H1 (cell line): ENCODE measurements around the gene RNASEH2A. TPM values are rescaled to one million over a fixed set of nuclear protein-coding genes. Genes with fewer than 3 reads are reported as not detected.
"Not testable (repeated sequence)": the region's sequence is repeated elsewhere in the genome, so short reads cannot be mapped to it uniquely, and the experiment has no call there.

ENCODE experiments used
- CTCF ChIA-PET: fragments of 300-600 bp; sonication (Branson Sonifier 250); formaldehyde crosslinking; loops from one replicate; lab custom pipeline; 2021; ENCODE audit not compliant: partially characterized antibody; lab: Charles Lee
- POLR2A ChIA-PET: fragments of 300-600 bp; sonication (Branson Sonifier 250); formaldehyde crosslinking; loops from one replicate; lab custom pipeline; 2021; ENCODE audit warnings: inconsistent platforms; ENCODE audit not compliant: partially characterized antibody; lab: Charles Lee
- DNase-seq, 2 experiments: peaks; one replicate each; pipeline versions ENCODE4 v3.0.0 to v3.0.0-alpha.2; 2010 to 2022; ENCODE audit warnings: low spot score in 2 of 2, low read depth in 1 of 2, mixed read lengths in 1 of 2
- FAIRE-seq: peaks from 2 replicates; lab custom pipeline; 2011; peaks lifted over from hg19 to GRCh38; lab: Jason Lieb, UNC
- H2AFZ ChIP-seq: 2 replicates; pipeline ENCODE4 v1.8.1; 2012; ENCODE audit warnings: low read length, inconsistent platforms
- H2AK5ac ChIP-seq: 2 replicates; pipeline ENCODE4 v1.6.1; 2013; ENCODE audit warnings: low read depth, low read length
- H2BK120ac ChIP-seq: replicated peaks from 2 replicates; pipeline ENCODE3; 2013; ENCODE audit warnings: low read depth, low read length, inconsistent platforms
- H2BK12ac ChIP-seq: 2 replicates; pipeline ENCODE4 v1.6.1; 2013; ENCODE audit warnings: low read depth, low read length
- H2BK15ac ChIP-seq: 2 replicates; pipeline ENCODE4 v1.6.1; 2013; ENCODE audit warnings: low read length
- H2BK20ac ChIP-seq: 2 replicates; pipeline ENCODE4 v1.6.1; 2013; ENCODE audit warnings: low read length
- H2BK5ac ChIP-seq: 2 replicates; pipeline ENCODE4 v1.6.1; 2013; ENCODE audit warnings: low read depth, low read length
- H3K14ac ChIP-seq: 2 replicates; pipeline ENCODE4 v1.6.1; 2013; ENCODE audit warnings: inconsistent platforms; ENCODE audit not compliant: insufficient read length
- H3K18ac ChIP-seq: 2 replicates; pipeline ENCODE4 v1.6.1; 2013; ENCODE audit warnings: low read length; ENCODE audit errors: extremely low read depth
- H3K23ac ChIP-seq: 2 replicates; pipeline ENCODE4 v1.6.1; 2013; ENCODE audit warnings: inconsistent platforms; ENCODE audit not compliant: insufficient read length
- H3K23me2 ChIP-seq: 2 replicates; pipeline ENCODE4 v1.6.1; 2013; ENCODE audit warnings: low read depth, low read length
- H3K27ac ChIP-seq: 2 replicates; pipeline ENCODE4 v1.6.1; 2011; ENCODE audit warnings: low read depth, low read length, inconsistent platforms
- H3K27me3 ChIP-seq, 4 experiments: replicated peaks in 1 of 4; 1 replicate in 1 of 4; 2 replicates in 3 of 4; pipeline versions ENCODE4 v1.6.1 to v1.8.1; 2011 to 2013; ENCODE audit warnings: low read length in 3 of 4, mild to moderate bottlenecking in 3 of 4, inconsistent platforms in 2 of 4, mixed read lengths in 2 of 4, moderate library complexity in 1 of 4; ENCODE audit not compliant: control insufficient read depth in 3 of 4, insufficient read depth in 3 of 4; ENCODE audit errors: extremely low read depth in 1 of 4
- H3K36me3 ChIP-seq, 4 experiments: 2 replicates each; pipeline versions ENCODE4 v1.6.1 to v1.8.1; 2011 to 2013; ENCODE audit warnings: mild to moderate bottlenecking in 4 of 4, low read length in 3 of 4, moderate library complexity in 2 of 4, control low read depth in 1 of 4, inconsistent platforms in 1 of 4; ENCODE audit not compliant: insufficient read depth in 4 of 4, control insufficient read depth in 2 of 4
- H3K4ac ChIP-seq: replicated peaks from 2 replicates; pipeline ENCODE3; 2013; ENCODE audit warnings: low read length, low read depth, mixed read lengths, inconsistent platforms; ENCODE audit not compliant: insufficient read length
- H3K4me1 ChIP-seq, 4 experiments: replicated peaks in 1 of 4; 1 replicate in 1 of 4; 2 replicates in 3 of 4; pipeline versions ENCODE4 v1.6.1 to v1.8.1; 2011 to 2013; ENCODE audit warnings: low read length in 3 of 4, inconsistent platforms in 2 of 4, mixed read lengths in 1 of 4; ENCODE audit not compliant: insufficient read depth in 4 of 4, control insufficient read depth in 3 of 4
- H3K4me2 ChIP-seq, 2 experiments: 2 replicates each; pipeline versions ENCODE4 v1.6.1 to v1.8.1; 2011 to 2013; ENCODE audit warnings: low read depth in 2 of 2, low read length in 2 of 2, control low read depth in 1 of 2, inconsistent platforms in 1 of 2, mild to moderate bottlenecking in 1 of 2; ENCODE audit not compliant: insufficient read depth in 1 of 2
- H3K4me3 ChIP-seq, 4 experiments: fragments of 200-600, 300-600 bp in 1 of 4; sonication (generic), shearing (Covaris generic), sonication (Bioruptor Twin) in 1 of 4; 2 replicates each; pipeline versions ENCODE4 v1.5.1 to v1.8.1; 2011 to 2016; ENCODE audit warnings: low read length in 4 of 4, low read depth in 3 of 4, control low read depth in 2 of 4, inconsistent platforms in 2 of 4, mild to moderate bottlenecking in 2 of 4, mixed read lengths in 1 of 4, moderate library complexity in 1 of 4; ENCODE audit not compliant: insufficient read depth in 2 of 4; ENCODE audit errors: extremely low read depth in 1 of 4
- H3K56ac ChIP-seq: replicated peaks from 2 replicates; pipeline ENCODE3; 2013; ENCODE audit warnings: low read depth, mild to moderate bottlenecking, mixed read lengths, low read length, inconsistent platforms; ENCODE audit not compliant: insufficient read length
- H3K79me1 ChIP-seq: 2 replicates; pipeline ENCODE4 v1.6.1; 2013; ENCODE audit warnings: low read depth, low read length, control low read depth
- H3K79me2 ChIP-seq, 2 experiments: 2 replicates each; pipeline versions ENCODE4 v1.6.1 to v1.8.1; 2012 to 2013; ENCODE audit warnings: low read length in 2 of 2, mild to moderate bottlenecking in 2 of 2, inconsistent platforms in 1 of 2; ENCODE audit not compliant: insufficient read depth in 2 of 2, control insufficient read depth in 1 of 2
- H3K9ac ChIP-seq, 4 experiments: replicated peaks in 1 of 4; 1 replicate in 1 of 4; 2 replicates in 3 of 4; pipeline versions ENCODE4 v1.6.1 to v1.8.1; 2011 to 2013; ENCODE audit warnings: low read depth in 3 of 4, low read length in 3 of 4, control low read depth in 2 of 4, mild to moderate bottlenecking in 2 of 4, moderate library complexity in 2 of 4, inconsistent platforms in 1 of 4; ENCODE audit errors: extremely low read depth in 1 of 4
- H3K9me3 ChIP-seq, 2 experiments: 2 replicates each; pipeline versions ENCODE4 v1.6.1 to v1.8.1; 2012 to 2013; ENCODE audit warnings: mild to moderate bottlenecking in 2 of 2, moderate library complexity in 2 of 2, control low read depth in 1 of 2, inconsistent platforms in 1 of 2, low read depth in 1 of 2, low read length in 1 of 2, mixed read lengths in 1 of 2; ENCODE audit not compliant: insufficient read depth in 2 of 2
- H4K20me1 ChIP-seq, 2 experiments: replicated peaks in 1 of 2; 2 replicates each; pipeline versions ENCODE3 to v1.8.1; 2011 to 2013; ENCODE audit warnings: inconsistent platforms in 2 of 2, low read length in 2 of 2, mild to moderate bottlenecking in 1 of 2; ENCODE audit not compliant: insufficient read depth in 2 of 2, control insufficient read depth in 1 of 2
- H4K5ac ChIP-seq: 2 replicates; pipeline ENCODE4 v1.6.1; 2013; ENCODE audit warnings: low read length, low read depth, mixed read lengths, inconsistent platforms; ENCODE audit not compliant: insufficient read length
- H4K8ac ChIP-seq: 2 replicates; pipeline ENCODE4 v1.8.0; 2013; ENCODE audit warnings: mild to moderate bottlenecking, moderate library complexity, low read length, inconsistent platforms; ENCODE audit not compliant: insufficient read depth; ENCODE audit errors: extremely low read depth
- H4K91ac ChIP-seq: replicated peaks from 2 replicates; pipeline ENCODE3; 2013; ENCODE audit warnings: low read length, mixed read lengths, inconsistent platforms; ENCODE audit not compliant: insufficient read length
- WGBS, 2 experiments: shearing (Covaris generic) in 1 of 2; methylation state at CpG; one replicate each; pipeline versions ENCODE4 v1.1.6 to v1.1.7; 2013 to 2015; ENCODE audit warnings: low lambda C conversion rate in 2 of 2, mixed read lengths in 2 of 2, inconsistent platforms in 1 of 2, low coverage in 1 of 2, missing lambda C conversion rate in 1 of 2; ENCODE audit not compliant: insufficient replicate concordance in 2 of 2, insufficient coverage in 1 of 2, insufficient read length in 1 of 2; ENCODE audit errors: extremely low coverage in 1 of 2, missing lambda C conversion rate in 1 of 2; 5-methylcytosine and 5-hydroxymethylcytosine counted together
- polyA plus RNA-seq, 7 experiments: library from polyadenylated mRNA; depleted of rRNA in 3 of 7; stranded (reverse) in 5 of 7; unstranded in 2 of 7; fragments of >200 nt in 5 of 7; fragments of 200-250 nt in 2 of 7; gene quantifications; 1 replicate in 5 of 7; 2 replicates in 1 of 7; 4 replicates in 1 of 7; pipeline versions ENCODE4 v1.2.1 to v1.2.3, GENCODE V29; 2011 to 2013; ENCODE audit warnings: missing spikeins in 2 of 7, mixed read lengths in 2 of 7
- total RNA-seq: library from RNA; stranded (reverse); fragmentation: NEBNext Ultra II Directional; extraction: Animal tissue kit (Norgen Biotek cat#: 25700); gene quantifications from 2 replicates; pipeline ENCODE4 v1.2.1, GENCODE V29; 2021

The RNASEH2A gene
- total and polyA plus RNA-seq, 2 of the 8 experiments (the other 6 are each of a cell fraction or from before 2014, with no cell fraction given), result 67.5 to 120 TPM

- peaks cover 8 to 12% of the 10 kb centered on the region in 2 experiments for H4K20me1 ChIP-seq
Observed at GRCh38 chr19:12846613-12847012, 40.2 kb downstream of the RNASEH2A start.

More at GRCh38 chr19:12846613-12847012, 40.2 kb downstream of the RNASEH2A start:
- 96% methylated on average over 5 of the region's 7 CpGs; no CpG with 5 or more reads in 1 of the 2 experiments for WGBS, 2 experiments
- H3K27ac ChIP-seq, H3K4me3 ChIP-seq, H3K9ac ChIP-seq, H3K23ac ChIP-seq, DNase-seq, H3K36me3 ChIP-seq, H2BK20ac ChIP-seq, H3K27me3 ChIP-seq, H2AFZ ChIP-seq, H2BK120ac ChIP-seq, H2BK15ac ChIP-seq, H2BK12ac ChIP-seq, H2BK5ac ChIP-seq, H4K5ac ChIP-seq, H3K79me2 ChIP-seq, FAIRE-seq, H3K4ac ChIP-seq, H3K9me3 ChIP-seq, H2AK5ac ChIP-seq, H3K56ac ChIP-seq, H3K14ac ChIP-seq, H4K8ac ChIP-seq, H3K23me2 ChIP-seq, H4K91ac ChIP-seq, H3K18ac ChIP-seq: not testable (repeated sequence)
- Histone ChIP-seq H3K79me1 (peaks cover 10% of the 10 kb centered on the region), H3K4me2 (peak overlapping the region in 1 of 2 experiments; percentile 2; a peak in 1 of 4 replicates), H3K4me1 (peaks cover 0 to 14% (median 3%) of the 10 kb centered on the region in 4 experiments; a peak in 5 of 7 replicates)
- POLR2A ChIA-PET, result interaction anchor here (0.9 to 2.8 kb wide), 13 partner anchors 16 to 123 kb away, joined by 3 to 17 read pairs (median 6); partner anchors contain the start of genes GCDH, JUNB, RNASEH2A and TNPO2
- CTCF ChIA-PET, result interaction anchor here (0.5 to 5.7 kb wide), 32 partner anchors 9 to 372 kb away, joined by 3 to 89 read pairs (median 6); partner anchors contain the start of genes DNASE2, JUNB, KLF1 and PRDX2
